PC-9 (cell line): ENCODE results near the gene KLC1. TPM values are rescaled to one million over a fixed set of nuclear protein-coding genes. Genes with fewer than 3 reads are reported as not detected.

Experiments used
- BruUV-seq: library from RNA; stranded (reverse); fragments of 400-500 nt; replicated peaks from 2 replicates; lab custom pipeline; 2021; lab: Mats Ljungman, UMichigan
- CTCF ChIA-PET: fragments of 300-600 bp; sonication (Branson Sonifier 250); formaldehyde crosslinking; loops from one replicate; lab custom pipeline; 2022; ENCODE audit warnings: antibody characterized with exemption; lab: Charles Lee
- POLR2A ChIA-PET: fragments of 300-600 bp; sonication (Branson Sonifier 250); formaldehyde crosslinking; loops from one replicate; lab custom pipeline; 2022; ENCODE audit warnings: antibody characterized with exemption; ENCODE audit not compliant: unreplicated experiment; lab: Charles Lee
- DNase-seq, 2 experiments: peaks; one replicate each; pipeline versions ENCODE4 v3.0.0 to v3.0.0-alpha.2; 2015 to 2022; ENCODE audit warnings: mixed read lengths in 1 of 2
- H2AFZ ChIP-seq: fragments of 200-600 bp; sonication (generic); 2 replicates; pipeline ENCODE4 v1.8.1; 2017; ENCODE audit warnings: antibody characterized with exemption
- H3F3A ChIP-seq: fragments of 200-600 bp; sonication (generic); 2 replicates; pipeline ENCODE4 v1.8.1; 2017; ENCODE audit warnings: antibody characterized with exemption, mild to moderate bottlenecking, low read depth; ENCODE audit not compliant: insufficient read depth
- H3K27ac ChIP-seq: fragments of 200-600 bp; sonication (generic); 2 replicates; pipeline ENCODE4 v1.6.1; 2016; ENCODE audit warnings: mixed run types
- H3K27me3 ChIP-seq: fragments of 200-600 bp; sonication (generic); 2 replicates; pipeline ENCODE4 v1.6.1; 2016; ENCODE audit warnings: low read depth, mixed run types; ENCODE audit not compliant: insufficient read depth
- H3K36me3 ChIP-seq: fragments of 200-600 bp; sonication (generic); 2 replicates; pipeline ENCODE4 v1.6.1; 2016; ENCODE audit warnings: low read depth, mixed run types
- H3K4me1 ChIP-seq: fragments of 200-600 bp; sonication (generic); replicated peaks from 2 replicates; pipeline ENCODE4 v1.6.1; 2016; ENCODE audit warnings: mixed run types; ENCODE audit not compliant: insufficient read depth
- H3K4me2 ChIP-seq: fragments of 200-600 bp; sonication (generic); 2 replicates; pipeline ENCODE4 v1.6.1; 2017; ENCODE audit warnings: mixed run types
- H3K4me3 ChIP-seq: fragments of 200-600 bp; sonication (generic); 2 replicates; pipeline ENCODE4 v1.6.1; 2016; ENCODE audit warnings: mixed run types
- H3K79me2 ChIP-seq: fragments of 200-600 bp; sonication (generic); 2 replicates; pipeline ENCODE4 v1.6.1; 2017; ENCODE audit warnings: low read depth, mixed run types
- H3K9me2 ChIP-seq: fragments of 200-600 bp; sonication (generic); 2 replicates; pipeline ENCODE4 v1.8.1; 2017; ENCODE audit warnings: mild to moderate bottlenecking; ENCODE audit not compliant: insufficient read depth
- H3K9me3 ChIP-seq: fragments of 200-600 bp; sonication (generic); 2 replicates; pipeline ENCODE4 v1.8.1; 2016; ENCODE audit warnings: low read depth; ENCODE audit not compliant: insufficient read depth
- H4K20me1 ChIP-seq: fragments of 200-600 bp; sonication (generic); 2 replicates; pipeline ENCODE4 v1.8.1; 2017; ENCODE audit not compliant: insufficient read depth
- EZH2 ChIP-seq: fragments of 200-600 bp; sonication (generic); IDR thresholded peaks from 2 replicates; pipeline ENCODE4 v1.8.0; 2017; ENCODE audit warnings: antibody characterized with exemption, low read depth
- intact Hi-C: fragments of 100-400 bp; cut with micrococcal nuclease; formaldehyde crosslinking; loops from one replicate; pipeline ENCODE4 v1.10.0; 2022; ENCODE audit not compliant: unreplicated experiment
- total RNA-seq: library from RNA; stranded (reverse); gene quantifications from 2 replicates; pipeline ENCODE4 v1.2.3, GENCODE V29; 2021
- TF ChIP-seq, protein P1 (sequence below): fragments of 200-600 bp; sonication (generic); conservative IDR thresholded peaks from 2 replicates; pipeline ENCODE4 v1.6.1; 2017; ENCODE audit warnings: mixed run types, antibody characterized with exemption, mild to moderate bottlenecking, moderate library complexity

Gene KLC1
- total RNA-seq, 1 experiment from 2014 or later: 254 TPM

DNA sequence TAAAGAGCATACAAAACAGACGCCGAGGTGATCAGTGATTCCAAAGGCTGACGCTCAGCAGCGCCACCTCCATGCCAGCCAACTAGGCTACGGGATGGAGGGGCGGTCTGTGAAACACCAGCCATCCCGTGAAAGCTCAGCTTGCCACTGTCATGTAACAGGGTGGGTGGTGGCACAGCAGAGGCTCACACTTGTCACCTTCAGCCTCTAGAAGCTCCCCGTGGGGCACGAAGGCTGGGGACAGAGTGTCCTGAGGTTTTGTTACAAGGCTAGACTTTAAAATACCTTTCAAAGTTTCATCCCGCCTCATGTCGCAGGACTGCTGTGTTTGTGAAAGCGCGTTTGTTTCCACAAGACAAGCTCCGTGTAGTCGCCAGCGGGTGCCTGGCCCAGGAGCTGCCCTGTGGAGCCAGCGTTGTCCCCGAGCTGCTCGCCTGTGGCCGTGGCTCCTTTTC, 65.6 kb downstream of the KLC1 start:
- Histone ChIP-seq H3F3A (peaks cover 83% of the 10 kb centered on the region), H4K20me1 (peaks cover 72% of the 10 kb centered on the region), H3K9me3 (no peaks in the 10 kb centered on the region), H3K27me3 (no peaks in the 10 kb centered on the region), H3K9me2 (no peaks in the 10 kb centered on the region), H2AFZ (no peak overlapping the region), H3K4me3 (no peak overlapping the region), H3K27ac (no peak overlapping the region), H3K36me3 (peaks cover 36% of the 10 kb centered on the region), H3K79me2 (no peaks in the 10 kb centered on the region), H3K4me1 (peaks cover 15% of the 10 kb centered on the region), H3K4me2 (no peak overlapping the region)
- DNase-seq: no peak
- TF ChIP-seq, protein P1, sequence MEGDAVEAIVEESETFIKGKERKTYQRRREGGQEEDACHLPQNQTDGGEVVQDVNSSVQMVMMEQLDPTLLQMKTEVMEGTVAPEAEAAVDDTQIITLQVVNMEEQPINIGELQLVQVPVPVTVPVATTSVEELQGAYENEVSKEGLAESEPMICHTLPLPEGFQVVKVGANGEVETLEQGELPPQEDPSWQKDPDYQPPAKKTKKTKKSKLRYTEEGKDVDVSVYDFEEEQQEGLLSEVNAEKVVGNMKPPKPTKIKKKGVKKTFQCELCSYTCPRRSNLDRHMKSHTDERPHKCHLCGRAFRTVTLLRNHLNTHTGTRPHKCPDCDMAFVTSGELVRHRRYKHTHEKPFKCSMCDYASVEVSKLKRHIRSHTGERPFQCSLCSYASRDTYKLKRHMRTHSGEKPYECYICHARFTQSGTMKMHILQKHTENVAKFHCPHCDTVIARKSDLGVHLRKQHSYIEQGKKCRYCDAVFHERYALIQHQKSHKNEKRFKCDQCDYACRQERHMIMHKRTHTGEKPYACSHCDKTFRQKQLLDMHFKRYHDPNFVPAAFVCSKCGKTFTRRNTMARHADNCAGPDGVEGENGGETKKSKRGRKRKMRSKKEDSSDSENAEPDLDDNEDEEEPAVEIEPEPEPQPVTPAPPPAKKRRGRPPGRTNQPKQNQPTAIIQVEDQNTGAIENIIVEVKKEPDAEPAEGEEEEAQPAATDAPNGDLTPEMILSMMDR: no peak
- TF ChIP-seq EZH2: no peak
- ChIA-PET POLR2A (interaction anchor here (0.7 kb wide), 1 partner anchor 583 kb away, joined by 6 read pairs; no protein-coding TSS in a partner anchor), CTCF (interaction anchor here (0.6 kb wide), 1 partner anchor 18 kb away, joined by 3 read pairs; no protein-coding TSS in a partner anchor)
- no TSS peak for BruUV-seq
- intact Hi-C loops: loop anchor here (5.0 kb wide), 1 partner anchor 132 kb away; the partner anchor contains the start of genes BAG5 and COA8

DNA sequence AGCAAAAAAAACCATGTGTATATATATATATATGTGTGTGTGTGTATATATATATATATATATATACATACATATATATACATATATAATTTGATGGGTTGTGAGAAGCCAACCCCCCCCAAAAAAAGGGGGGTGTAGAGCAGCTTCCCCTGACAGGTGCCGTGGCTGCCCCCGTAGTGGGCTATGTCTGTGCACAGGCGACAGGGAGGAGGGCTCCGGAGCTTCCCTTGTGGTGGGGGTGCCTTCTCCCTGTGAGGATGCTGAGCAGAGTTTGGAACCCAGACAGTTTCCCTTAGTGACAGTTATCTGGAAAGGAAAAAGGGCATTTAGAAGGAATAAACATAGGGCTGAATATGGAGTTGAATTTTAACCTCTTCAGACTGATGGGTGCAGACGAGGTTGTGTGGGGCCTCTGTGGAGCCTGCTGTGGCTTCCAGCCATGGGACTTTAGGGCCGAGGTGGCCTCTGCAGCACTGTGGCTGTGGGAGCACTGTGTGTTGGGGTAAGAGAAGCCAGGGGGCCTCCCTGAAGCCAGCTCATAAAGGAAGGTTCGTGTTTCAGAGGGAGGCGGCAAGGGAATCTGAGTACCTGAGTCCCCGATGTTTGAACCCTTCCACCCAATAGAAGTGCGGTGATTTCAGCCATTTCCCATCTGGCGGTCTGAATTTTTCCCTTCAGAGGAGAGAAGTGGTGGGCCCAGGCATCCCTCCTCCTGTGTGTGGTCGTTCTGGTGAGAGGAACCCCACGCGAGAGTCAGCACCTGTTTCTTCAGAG, 66.5 kb downstream of the KLC1 start:
- Histone ChIP-seq H4K20me1 (peaks cover 66% of the 10 kb centered on the region), H3K4me2 (no peak overlapping the region), H3K79me2 (no peaks in the 10 kb centered on the region), H3K9me2 (no peaks in the 10 kb centered on the region), H3K36me3 (peaks cover 36% of the 10 kb centered on the region), H3F3A (peaks cover 80% of the 10 kb centered on the region), H3K4me3 (no peak overlapping the region), H2AFZ (no peak overlapping the region), H3K4me1 (peaks cover 15% of the 10 kb centered on the region), H3K9me3 (no peaks in the 10 kb centered on the region), H3K27me3 (no peaks in the 10 kb centered on the region), H3K27ac (no peak overlapping the region)
- BruUV-seq: no TSS peak
- ChIA-PET CTCF (interaction anchor here (0.6 kb wide), 1 partner anchor 17 kb away, joined by 3 read pairs; no protein-coding TSS in a partner anchor), POLR2A (no interaction called here)
- no peak for DNase-seq
- TF ChIP-seq, protein P1: no peak
- no peak for TF ChIP-seq EZH2
- intact Hi-C loops: no loop called here

DNA sequence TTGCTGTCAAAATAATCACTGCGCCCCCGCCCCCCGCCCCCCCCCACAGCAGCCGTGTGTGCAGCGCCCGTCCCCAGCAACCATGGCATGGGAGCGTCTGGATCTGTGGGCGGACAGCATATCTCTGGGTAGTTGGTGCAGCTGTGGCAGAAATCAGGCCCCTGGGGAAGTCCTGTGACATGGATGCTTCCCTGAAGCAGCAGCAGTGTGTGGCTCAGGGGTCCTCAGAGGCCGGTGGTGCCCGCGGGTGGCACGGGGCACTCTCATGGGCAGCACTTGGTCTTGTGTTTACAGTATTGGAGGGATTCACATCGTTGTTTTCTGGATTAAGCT, 67.0 kb downstream of the KLC1 start:
- Histone ChIP-seq H2AFZ (no peak overlapping the region), H4K20me1 (peaks cover 61% of the 10 kb centered on the region), H3K79me2 (no peaks in the 10 kb centered on the region), H3K36me3 (peaks cover 36% of the 10 kb centered on the region), H3K4me2 (no peak overlapping the region), H3K9me3 (no peaks in the 10 kb centered on the region), H3K4me3 (no peak overlapping the region), H3K27me3 (no peaks in the 10 kb centered on the region), H3K4me1 (peaks cover 15% of the 10 kb centered on the region), H3K27ac (no peak overlapping the region), H3F3A (peaks cover 74% of the 10 kb centered on the region), H3K9me2 (no peaks in the 10 kb centered on the region)
- DNase-seq: no peak
- TF ChIP-seq, protein P1: no peak
- no peak for TF ChIP-seq EZH2
- ChIA-PET CTCF (no interaction called here), POLR2A (no interaction called here)
- BruUV-seq: no TSS peak
- intact Hi-C loops: no loop called here
